Activated CD8-positive, alpha-beta T cell treated with anti-CD3 and anti-CD28 coated beads, Interleukin-2, amount 10 ng/mL, durations not matched to agents 7 days and 5 days (primary cell): ENCODE measurements around the gene RTL3. TPM values are rescaled to one million over a fixed set of nuclear protein-coding genes. Genes with fewer than 3 reads are reported as not detected.

Experiments used
- ATAC-seq: fragments of 150-1000 bp; cut with Tn5 transposase; one replicate; pipeline ENCODE4 v1.10.0; 2021; ENCODE audit warnings: moderate library complexity
- CTCF ChIA-PET: fragments of 350-600 bp; sonication (Branson Sonifier 250); formaldehyde crosslinking; loops from one replicate; lab custom pipeline; 2021; ENCODE audit warnings: antibody characterized with exemption; lab: Charles Lee
- POLR2A ChIA-PET: fragments of 350-600 bp; sonication (Branson Sonifier 250); formaldehyde crosslinking; loops from one replicate; lab custom pipeline; 2021; ENCODE audit warnings: antibody characterized with exemption; lab: Charles Lee
- DNase-seq: peaks from one replicate; pipeline ENCODE4 v3.0.0-alpha.2; 2020
- H3K27ac Mint-ChIP-seq: one replicate; pipeline ENCODE4 v1.8.0; 2021; ENCODE audit warnings: mild to moderate bottlenecking, mixed read lengths
- H3K27me3 Mint-ChIP-seq: one replicate; pipeline ENCODE4 v1.8.0; 2021; ENCODE audit warnings: low read depth, mixed read lengths
- H3K36me3 Mint-ChIP-seq: one replicate; pipeline ENCODE4 v1.8.0; 2021; ENCODE audit warnings: low read depth, mixed read lengths
- H3K4me1 Mint-ChIP-seq: one replicate; pipeline ENCODE4 v1.8.0; 2021; ENCODE audit warnings: low read depth, mixed read lengths
- H3K4me3 Mint-ChIP-seq: one replicate; pipeline ENCODE4 v1.8.0; 2021; ENCODE audit warnings: mild to moderate bottlenecking, mixed read lengths
- H3K9me3 Mint-ChIP-seq: one replicate; pipeline ENCODE4 v1.8.0; 2022; ENCODE audit warnings: mixed read lengths; ENCODE audit not compliant: insufficient read depth
- total RNA-seq, 2 experiments: library from RNA; stranded (reverse); gene quantifications; one replicate each; pipeline ENCODE4 v1.2.3, GENCODE V29; 2021

The RTL3 gene
- under 1 TPM in 1 of 2 experiments, not detected in 1; 0.08 TPM for total RNA-seq

- Mint-ChIP-seq H3K4me3 (peak within 1 kb of the TSS; percentile 45), H3K27me3 (no peaks in the 10 kb centered on the region), H3K27ac (peak within 1 kb of the TSS; percentile 72), H3K9me3 (no peaks in the 10 kb centered on the region), H3K4me1 (peaks cover 31% of the 10 kb centered on the region), H3K36me3 (peaks cover 4% of the 10 kb centered on the region)
- POLR2A ChIA-PET = interaction anchor here (0.6 kb wide), 1 partner anchor 495 kb away, joined by 3 read pairs; no protein-coding TSS in a partner anchor
- CTCF ChIA-PET = interaction anchor here (0.9 to 1.5 kb wide), 3 partner anchors 9 to 423 kb away, joined by 3 read pairs; no protein-coding TSS in a partner anchor
- DNase-seq (peak; percentile 22), ATAC-seq (peak; percentile 49)
These were observed at the start of gene RTL3 for GRCh38 chrX:78658845-78659744. Gene RTL3, minus strand, starts transcription at chrX:78659328. Its CDS starts 908 bp downstream, at chrX:78658420.

- Mint-ChIP-seq H3K9me3 (no peaks in the 10 kb centered on the region), H3K4me3 (no peak overlapping the region), H3K4me1 (no peaks in the 10 kb centered on the region), H3K36me3 (no peaks in the 10 kb centered on the region), H3K27me3 (no peaks in the 10 kb centered on the region), H3K27ac (no peak overlapping the region)
- CTCF ChIA-PET = interaction anchor here (0.8 to 1.5 kb wide), 2 partner anchors 115 to 373 kb away, joined by 3 to 4 read pairs; no protein-coding TSS in a partner anchor
- ATAC-seq = no peak
- POLR2A ChIA-PET = no interaction called here
- DNase-seq = no peak
These were observed 49.7 kb upstream of the RTL3 start for GRCh38 chrX:78708816-78709215.

DNA sequence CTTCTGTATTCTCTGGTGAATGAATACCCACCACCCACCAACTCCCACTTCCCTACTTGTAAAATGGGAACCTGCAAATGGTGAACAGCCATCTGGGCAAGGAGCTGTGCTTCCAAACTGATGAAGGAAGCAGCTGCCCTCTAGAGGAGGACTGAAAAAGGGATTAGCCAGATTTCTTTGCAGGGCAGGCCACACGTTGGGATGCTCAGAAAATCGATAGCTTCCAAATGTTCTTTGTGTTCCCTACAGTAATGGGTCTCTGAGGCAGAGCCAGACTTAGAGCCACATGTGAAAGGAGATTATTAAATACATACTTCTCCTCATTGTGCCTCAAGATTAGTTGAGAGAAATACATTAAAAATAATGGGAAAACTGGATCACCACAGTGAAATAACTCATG, 49.1 kb upstream of the RTL3 start:
- H3K9me3 Mint-ChIP-seq = no peaks in the 10 kb centered on the region
- no peak for ATAC-seq
- H3K27ac Mint-ChIP-seq = no peak overlapping the region
- no peaks in the 10 kb centered on the region for H3K4me1 Mint-ChIP-seq
- no peaks in the 10 kb centered on the region for H3K27me3 Mint-ChIP-seq
- H3K36me3 Mint-ChIP-seq = no peaks in the 10 kb centered on the region
- no peak for DNase-seq
- POLR2A ChIA-PET = no interaction called here
- no peak overlapping the region for H3K4me3 Mint-ChIP-seq
- CTCF ChIA-PET = interaction anchor here (0.8 to 1.5 kb wide), 3 partner anchors 114 to 373 kb away, joined by 3 to 4 read pairs (median 3); no protein-coding TSS in a partner anchor

- Mint-ChIP-seq H3K36me3 (no peaks in the 10 kb centered on the region), H3K4me3 (no peak overlapping the region), H3K4me1 (no peaks in the 10 kb centered on the region), H3K27me3 (no peaks in the 10 kb centered on the region), H3K9me3 (no peaks in the 10 kb centered on the region), H3K27ac (no peak overlapping the region)
- DNase-seq (no peak), ATAC-seq (no peak)
- POLR2A ChIA-PET = no interaction called here
- CTCF ChIA-PET = no interaction called here
These were observed 46.9 kb upstream of the RTL3 start for GRCh38 chrX:78706071-78706470.

DNA sequence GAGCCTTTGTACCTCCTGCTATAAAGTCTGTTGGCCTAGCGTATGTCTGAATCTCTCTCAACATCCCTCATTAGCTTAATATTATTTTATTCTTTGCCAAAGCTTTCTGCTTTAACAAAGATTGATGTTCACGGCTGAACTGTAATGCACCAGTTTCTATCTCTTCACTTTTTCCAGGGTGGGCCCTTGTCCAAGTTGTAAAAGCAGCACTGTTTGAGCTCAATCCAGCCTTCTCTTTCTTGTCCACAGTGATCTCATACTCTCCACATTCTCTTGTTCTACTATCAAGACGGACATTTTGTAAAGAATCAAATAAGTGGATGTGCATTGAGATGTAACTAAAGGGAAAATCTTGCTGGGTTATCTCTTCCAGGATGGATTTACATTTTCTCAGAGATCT, 34.4 kb upstream of the RTL3 start:
- ChIA-PET CTCF (no interaction called here), POLR2A (no interaction called here)
- DNase-seq (no peak), ATAC-seq (no peak)
- Mint-ChIP-seq H3K9me3 (no peaks in the 10 kb centered on the region), H3K4me3 (no peak overlapping the region), H3K27me3 (no peaks in the 10 kb centered on the region), H3K27ac (no peak overlapping the region), H3K36me3 (no peaks in the 10 kb centered on the region), H3K4me1 (no peaks in the 10 kb centered on the region)

DNA sequence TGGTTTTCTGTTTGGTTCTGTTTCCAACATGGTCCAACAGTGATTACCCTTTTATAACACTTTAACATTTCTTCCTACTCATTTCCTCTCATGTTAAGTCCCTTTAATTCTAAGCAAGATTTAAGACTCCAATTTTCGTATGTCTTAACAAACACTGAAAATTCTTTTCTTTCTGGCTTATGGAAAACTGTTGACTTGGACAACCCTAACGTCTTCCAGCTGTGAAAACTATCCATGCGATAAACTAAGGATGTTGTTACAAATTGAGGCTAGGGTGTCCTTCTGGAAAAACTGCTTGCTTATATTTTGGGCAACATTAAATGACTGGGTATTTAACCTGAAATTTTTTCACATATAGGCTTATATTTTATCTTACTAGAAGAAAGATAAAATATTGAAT, 33.9 kb upstream of the RTL3 start:
- Mint-ChIP-seq H3K27ac (no peak overlapping the region), H3K9me3 (no peaks in the 10 kb centered on the region), H3K4me3 (no peak overlapping the region), H3K27me3 (no peaks in the 10 kb centered on the region), H3K36me3 (no peaks in the 10 kb centered on the region), H3K4me1 (no peaks in the 10 kb centered on the region)
- ATAC-seq (no peak), DNase-seq (no peak)
- ChIA-PET CTCF (no interaction called here), POLR2A (no interaction called here)

DNA sequence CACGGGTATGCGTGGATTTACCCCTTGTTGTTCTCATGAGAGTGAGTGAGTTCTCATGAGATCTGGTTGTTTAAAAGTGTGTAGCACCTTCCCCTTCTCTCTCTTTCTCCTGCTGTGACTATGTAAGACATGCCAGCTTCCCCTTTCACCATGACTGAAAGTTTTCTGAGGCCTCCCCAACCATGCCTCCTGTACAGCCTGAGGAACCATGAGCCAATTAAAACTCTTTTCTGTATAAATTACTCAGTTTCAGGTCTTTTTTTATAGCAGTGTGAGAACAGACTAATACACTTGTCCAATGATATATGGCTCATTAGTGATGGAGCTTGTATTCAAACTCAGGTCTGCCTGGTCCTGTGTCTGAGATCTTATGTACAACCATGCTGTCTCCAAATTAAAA, 28.5 kb upstream of the RTL3 start:
- no peak overlapping the region for H3K27ac Mint-ChIP-seq
- no peaks in the 10 kb centered on the region for H3K27me3 Mint-ChIP-seq
- no peaks in the 10 kb centered on the region for H3K4me1 Mint-ChIP-seq
- peaks cover 3% of the 10 kb centered on the region for H3K36me3 Mint-ChIP-seq
- CTCF ChIA-PET = no interaction called here
- DNase-seq (no peak), ATAC-seq (no peak)
- H3K9me3 Mint-ChIP-seq = no peaks in the 10 kb centered on the region
- no peak overlapping the region for H3K4me3 Mint-ChIP-seq
- POLR2A ChIA-PET = no interaction called here

GRCh38 chrX:78673246-78673645, 14.1 kb upstream of the RTL3 start:
- H3K36me3 Mint-ChIP-seq = no peaks in the 10 kb centered on the region
- no peaks in the 10 kb centered on the region for H3K4me1 Mint-ChIP-seq
- no peak overlapping the region for H3K27ac Mint-ChIP-seq
- ChIA-PET POLR2A (no interaction called here), CTCF (no interaction called here)
- no peaks in the 10 kb centered on the region for H3K27me3 Mint-ChIP-seq
- DNase-seq (no peak), ATAC-seq (no peak)
- H3K9me3 Mint-ChIP-seq = no peaks in the 10 kb centered on the region
- H3K4me3 Mint-ChIP-seq = no peak overlapping the region

- no peaks in the 10 kb centered on the region for H3K27me3 Mint-ChIP-seq
- no peak overlapping the region for H3K4me3 Mint-ChIP-seq
- peaks cover 10% of the 10 kb centered on the region for H3K36me3 Mint-ChIP-seq
- peaks cover 2% of the 10 kb centered on the region for H3K4me1 Mint-ChIP-seq
- DNase-seq (no peak), ATAC-seq (no peak)
- POLR2A ChIA-PET = no interaction called here
- no peak overlapping the region for H3K27ac Mint-ChIP-seq
- H3K9me3 Mint-ChIP-seq = no peaks in the 10 kb centered on the region
- CTCF ChIA-PET = no interaction called here
These were observed 6.2 kb upstream of the RTL3 start for GRCh38 chrX:78665342-78665741.

- peaks cover 24% of the 10 kb centered on the region for H3K4me1 Mint-ChIP-seq
- H3K27me3 Mint-ChIP-seq = no peaks in the 10 kb centered on the region
- ATAC-seq (no peak), DNase-seq (no peak)
- ChIA-PET CTCF (interaction anchor here (0.9 kb wide), 1 partner anchor 9 kb away, joined by 3 read pairs; no protein-coding TSS in a partner anchor), POLR2A (no interaction called here)
- H3K9me3 Mint-ChIP-seq = no peaks in the 10 kb centered on the region
- no peak overlapping the region for H3K27ac Mint-ChIP-seq
- no peak overlapping the region for H3K4me3 Mint-ChIP-seq
- H3K36me3 Mint-ChIP-seq = peaks cover 8% of the 10 kb centered on the region
These were observed 2.7 kb upstream of the RTL3 start for GRCh38 chrX:78661836-78662235.

DNA sequence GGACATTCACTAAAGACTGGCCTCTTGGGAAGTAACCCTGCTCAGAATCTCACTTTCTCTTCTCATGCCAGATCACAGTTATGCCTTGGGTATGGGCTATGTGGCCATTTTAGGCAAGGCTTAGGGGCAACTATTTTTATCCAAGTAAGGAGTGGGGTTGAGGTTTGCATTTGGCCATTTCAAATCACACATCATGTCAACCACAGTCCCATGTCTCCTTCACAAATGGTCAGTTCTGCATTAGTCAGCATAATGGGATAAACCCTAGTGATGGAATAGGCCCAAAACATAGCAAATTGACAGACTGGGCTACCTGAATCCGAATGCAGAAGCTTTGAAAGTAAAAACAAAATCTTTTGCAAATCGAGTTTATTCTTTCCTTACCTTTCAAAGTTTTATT, 827 bp upstream of the RTL3 start:
- Mint-ChIP-seq H3K4me1 (peaks cover 26% of the 10 kb centered on the region), H3K27ac (no peak overlapping the region), H3K27me3 (no peaks in the 10 kb centered on the region), H3K9me3 (no peaks in the 10 kb centered on the region), H3K4me3 (no peak overlapping the region), H3K36me3 (peaks cover 5% of the 10 kb centered on the region)
- CTCF ChIA-PET = interaction anchor here (0.9 to 1.5 kb wide), 2 partner anchors 55 to 422 kb away, joined by 3 read pairs; no protein-coding TSS in a partner anchor
- ATAC-seq (no peak), DNase-seq (no peak)
- POLR2A ChIA-PET = no interaction called here

DNA sequence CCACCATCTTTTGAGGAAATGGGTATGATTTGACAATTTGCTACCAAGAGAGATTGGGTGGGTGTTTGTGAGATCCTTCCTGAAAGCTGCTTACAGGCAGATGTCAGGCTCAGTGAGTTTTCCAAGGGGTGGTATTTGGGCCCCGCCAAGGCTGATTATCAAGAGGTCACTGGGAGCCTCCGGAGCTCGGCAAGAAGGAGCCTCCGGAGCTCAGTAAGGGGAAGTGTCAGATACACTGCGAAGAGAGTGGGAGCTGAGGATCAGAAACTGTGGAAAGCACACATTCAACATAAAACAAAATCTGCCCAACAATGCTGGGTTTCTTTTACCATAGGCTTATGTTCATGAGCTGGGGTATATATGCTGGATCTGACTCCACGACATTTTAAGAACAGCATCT, 714 bp downstream of the RTL3 start:
- CTCF ChIA-PET = interaction anchor here (1.4 to 1.5 kb wide), 2 partner anchors 10 to 424 kb away, joined by 3 read pairs; no protein-coding TSS in a partner anchor
- Mint-ChIP-seq H3K4me1 (peaks cover 37% of the 10 kb centered on the region), H3K36me3 (peaks cover 4% of the 10 kb centered on the region), H3K9me3 (no peaks in the 10 kb centered on the region), H3K4me3 (peak overlapping the region; percentile 45), H3K27ac (peak overlapping the region; percentile 72), H3K27me3 (no peaks in the 10 kb centered on the region)
- DNase-seq (no peak), ATAC-seq (no peak)
- POLR2A ChIA-PET = no interaction called here
